ENCODE measurements around the gene CHTOP. TPM values are rescaled to one million over a fixed set of nuclear protein-coding genes. Genes with fewer than 3 reads are reported as not detected.

CHTOP gene
- total and polyA plus RNA-seq, 2 of the 13 experiments (the other 11 are each of a cell fraction or from before 2014, with no cell fraction given), result 38.0 to 51.9 TPM

- no peak for TF ChIP-seq ZBTB40 (IDR thresholded peaks at IDR 0.05)
- TF ChIP-seq ZBTB40 (CRISPR knock-in tag; IDR thresholded peaks at IDR 0.05), result peak; percentile 74
- TF ChIP-seq, protein P1, sequence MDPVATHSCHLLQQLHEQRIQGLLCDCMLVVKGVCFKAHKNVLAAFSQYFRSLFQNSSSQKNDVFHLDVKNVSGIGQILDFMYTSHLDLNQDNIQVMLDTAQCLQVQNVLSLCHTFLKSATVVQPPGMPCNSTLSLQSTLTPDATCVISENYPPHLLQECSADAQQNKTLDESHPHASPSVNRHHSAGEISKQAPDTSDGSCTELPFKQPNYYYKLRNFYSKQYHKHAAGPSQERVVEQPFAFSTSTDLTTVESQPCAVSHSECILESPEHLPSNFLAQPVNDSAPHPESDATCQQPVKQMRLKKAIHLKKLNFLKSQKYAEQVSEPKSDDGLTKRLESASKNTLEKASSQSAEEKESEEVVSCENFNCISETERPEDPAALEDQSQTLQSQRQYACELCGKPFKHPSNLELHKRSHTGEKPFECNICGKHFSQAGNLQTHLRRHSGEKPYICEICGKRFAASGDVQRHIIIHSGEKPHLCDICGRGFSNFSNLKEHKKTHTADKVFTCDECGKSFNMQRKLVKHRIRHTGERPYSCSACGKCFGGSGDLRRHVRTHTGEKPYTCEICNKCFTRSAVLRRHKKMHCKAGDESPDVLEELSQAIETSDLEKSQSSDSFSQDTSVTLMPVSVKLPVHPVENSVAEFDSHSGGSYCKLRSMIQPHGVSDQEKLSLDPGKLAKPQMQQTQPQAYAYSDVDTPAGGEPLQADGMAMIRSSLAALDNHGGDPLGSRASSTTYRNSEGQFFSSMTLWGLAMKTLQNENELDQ (CRISPR knock-in tag; IDR thresholded peaks at IDR 0.05; ENCODE audit: borderline replicate concordance), result no peak
- TF ChIP-seq ZNF160 (CRISPR knock-in tag; IDR thresholded peaks at IDR 0.05), result no peak
- no peak for TF ChIP-seq ZC3H4 (CRISPR knock-in tag; IDR thresholded peaks at IDR 0.05; ENCODE audit: borderline replicate concordance)
- TF ChIP-seq, protein P2, sequence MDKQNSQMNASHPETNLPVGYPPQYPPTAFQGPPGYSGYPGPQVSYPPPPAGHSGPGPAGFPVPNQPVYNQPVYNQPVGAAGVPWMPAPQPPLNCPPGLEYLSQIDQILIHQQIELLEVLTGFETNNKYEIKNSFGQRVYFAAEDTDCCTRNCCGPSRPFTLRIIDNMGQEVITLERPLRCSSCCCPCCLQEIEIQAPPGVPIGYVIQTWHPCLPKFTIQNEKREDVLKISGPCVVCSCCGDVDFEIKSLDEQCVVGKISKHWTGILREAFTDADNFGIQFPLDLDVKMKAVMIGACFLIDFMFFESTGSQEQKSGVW (CRISPR knock-in tag; IDR thresholded peaks at IDR 0.05; ENCODE audit: borderline replicate concordance), result no peak
- no peak for TF ChIP-seq ZNF318 (CRISPR knock-in tag; IDR thresholded peaks at IDR 0.05)
Measured at GRCh38 chr1:153658400-153659174, 24.7 kb downstream of the CHTOP start, which contains the start of gene SNAPIN (continued).

All from HepG2 (cell line).